ENCODE results near the gene ADCY6. TPM values are rescaled to one million over a fixed set of nuclear protein-coding genes. Genes with fewer than 3 reads are reported as not detected.
A peak's percentile ranks its signal among the peaks of the same experiment; 100 is the strongest.

ADCY6 gene
- total and polyA plus RNA-seq, 7 experiments from 2014 or later, result 0.07 to 0.22 (median 0.08) TPM; not detected in 4

DNA sequence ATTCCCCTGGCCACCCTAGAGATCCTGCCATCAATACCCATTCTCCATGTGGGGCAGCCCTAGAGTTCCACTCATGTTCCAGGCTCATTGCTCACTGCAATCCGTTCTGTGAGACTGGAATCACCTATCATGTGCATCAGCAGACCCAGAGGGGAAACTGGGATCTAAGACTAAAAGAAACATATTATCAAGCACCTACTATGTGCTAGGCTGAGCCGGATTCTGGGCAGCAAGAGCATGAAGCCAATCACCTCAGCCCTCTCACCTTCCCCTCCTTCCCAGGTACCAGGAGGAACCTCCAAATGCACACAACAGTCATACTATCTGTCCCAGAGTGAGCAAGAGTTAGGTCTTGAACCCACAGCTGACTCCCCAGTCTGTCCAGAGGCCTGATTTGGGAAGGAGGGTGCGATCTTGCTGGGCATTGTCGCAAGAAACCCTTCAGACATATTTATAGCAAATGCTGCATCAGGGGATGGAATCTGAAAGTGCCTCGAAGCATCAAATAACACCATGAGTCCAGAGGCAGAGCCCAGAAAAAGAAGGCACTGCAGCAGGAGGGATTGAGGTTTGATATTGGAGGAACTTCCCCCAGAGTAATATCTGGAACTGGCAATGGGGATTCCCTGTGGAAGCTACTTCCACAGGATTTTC lies 22.7 kb upstream of the ADCY6 start:
- CTCF ChIA-PET, result interaction anchor here (0.6 kb wide), 1 partner anchor 76 kb away, joined by 5 read pairs; no protein-coding TSS in a partner anchor
- no peak overlapping the region for H3K27ac ChIP-seq (ENCODE audit: low read depth, low read length)
- Mint-ChIP-seq H3K27me3 (peaks cover 0 to 5% (median 4%) of the 10 kb centered on the region in 5 donors), H3K4me3 (no peak overlapping the region), H3K36me3 (peaks cover 0 to 3% (median 0%) of the 10 kb centered on the region in 5 donors), H3K27ac (peak overlapping the region in 4 of 9 donors; percentile 9 to 71 (median 16)), H3K9me3 (no peaks in the 10 kb centered on the region), H3K4me1 (peaks cover 12 to 21% (median 18%) of the 10 kb centered on the region in 7 donors)
- POLR2A ChIA-PET, result no interaction called here
- no peak for DNase-seq
- peaks cover 4 to 12% of the 10 kb centered on the region in 2 donors for H3K4me1 ChIP-seq (ENCODE audit: control insufficient read depth in 2 of 2, insufficient read depth in 2 of 2, low read length in 2 of 2)
- H3K27me3 ChIP-seq (ENCODE audit: control insufficient read depth in 2 of 2, insufficient read depth in 2 of 2, low read length in 2 of 2), result no peaks in the 10 kb centered on the region
- H3K4me3 ChIP-seq (ENCODE audit: low read length), result no peak overlapping the region
- no peaks in the 10 kb centered on the region for H3K9me3 ChIP-seq (ENCODE audit: control insufficient read depth in 2 of 3, low read length in 3 of 3)
- H3K36me3 ChIP-seq (ENCODE audit: control insufficient read depth in 2 of 3, insufficient read depth in 3 of 3, low read length in 3 of 3), result no peaks in the 10 kb centered on the region
- intact Hi-C loops (cut with micrococcal nuclease), result no loop called here
- ATAC-seq, result no peak

DNA sequence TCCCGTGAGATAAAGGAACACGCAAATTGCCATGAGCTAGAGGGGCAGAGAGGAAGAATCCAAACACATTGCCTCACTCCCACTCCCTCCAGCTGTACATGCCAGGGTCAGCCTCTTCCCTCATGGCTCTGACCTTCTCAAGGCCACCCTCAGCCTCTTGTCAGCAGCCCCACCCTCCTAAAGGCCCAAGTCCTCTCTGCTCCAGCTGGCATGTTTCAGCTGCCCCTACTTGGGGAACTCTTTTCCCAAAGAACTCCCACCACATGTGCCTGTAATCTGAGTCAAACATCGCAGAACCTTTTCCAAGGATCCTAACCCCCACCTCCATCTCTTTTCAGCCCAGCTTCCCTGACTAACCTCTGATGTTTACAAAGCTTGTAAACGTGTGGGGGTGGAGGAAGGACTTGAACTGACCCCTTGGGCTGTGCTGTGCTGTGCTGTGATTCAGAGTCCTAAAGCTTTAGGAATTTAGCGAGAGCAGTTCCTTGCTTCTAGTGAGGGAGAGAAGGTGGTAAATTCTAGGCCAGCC lies 22.1 kb upstream of the ADCY6 start:
- Histone ChIP-seq H3K27ac (ENCODE audit: low read depth, low read length) (no peak overlapping the region), H3K9me3 (ENCODE audit: control insufficient read depth in 2 of 3, low read length in 3 of 3) (no peaks in the 10 kb centered on the region), H3K36me3 (ENCODE audit: control insufficient read depth in 2 of 3, insufficient read depth in 3 of 3, low read length in 3 of 3) (no peaks in the 10 kb centered on the region), H3K4me3 (ENCODE audit: low read length) (no peak overlapping the region), H3K4me1 (ENCODE audit: control insufficient read depth in 2 of 2, insufficient read depth in 2 of 2, low read length in 2 of 2) (peaks cover 3 to 8% of the 10 kb centered on the region in 2 donors), H3K27me3 (ENCODE audit: control insufficient read depth in 2 of 2, insufficient read depth in 2 of 2, low read length in 2 of 2) (no peaks in the 10 kb centered on the region)
- ChIA-PET CTCF (no interaction called here), POLR2A (no interaction called here)
- Mint-ChIP-seq H3K4me3 (no peak overlapping the region), H3K4me1 (peaks cover 6 to 17% (median 14%) of the 10 kb centered on the region in 7 donors), H3K9me3 (no peaks in the 10 kb centered on the region), H3K36me3 (no peaks in the 10 kb centered on the region), H3K27ac (peak overlapping the region in 3 of 9 donors; percentile 9 to 52 (median 22)), H3K27me3 (no peaks in the 10 kb centered on the region)
- intact Hi-C loops (cut with micrococcal nuclease), result no loop called here
- ATAC-seq (no peak), DNase-seq (no peak)

GRCh38 chr12:48807981-48808380 lies 19.1 kb upstream of the ADCY6 start:
- Histone ChIP-seq H3K4me1 (ENCODE audit: control insufficient read depth in 2 of 2, insufficient read depth in 2 of 2, low read length in 2 of 2) (no peaks in the 10 kb centered on the region), H3K9me3 (ENCODE audit: control insufficient read depth in 2 of 3, low read length in 3 of 3) (no peaks in the 10 kb centered on the region), H3K27ac (ENCODE audit: low read depth, low read length) (no peak overlapping the region), H3K4me3 (ENCODE audit: low read length) (no peak overlapping the region), H3K27me3 (ENCODE audit: control insufficient read depth in 2 of 2, insufficient read depth in 2 of 2, low read length in 2 of 2) (no peaks in the 10 kb centered on the region), H3K36me3 (ENCODE audit: control insufficient read depth in 2 of 3, insufficient read depth in 3 of 3, low read length in 3 of 3) (no peaks in the 10 kb centered on the region)
- H3K27ac Mint-ChIP-seq, result no peak overlapping the region
- ATAC-seq, result no peak
- no peaks in the 10 kb centered on the region for H3K9me3 Mint-ChIP-seq
- intact Hi-C loops (cut with micrococcal nuclease), result no loop called here
- no peaks in the 10 kb centered on the region for H3K27me3 Mint-ChIP-seq
- ChIA-PET CTCF (no interaction called here), POLR2A (no interaction called here)
- no peak overlapping the region for H3K4me3 Mint-ChIP-seq
- no peaks in the 10 kb centered on the region for H3K36me3 Mint-ChIP-seq
- no peak for DNase-seq
- H3K4me1 Mint-ChIP-seq, result peaks cover 0 to 16% (median 4%) of the 10 kb centered on the region in 7 donors

GRCh38 chr12:48803675-48804074 lies 14.8 kb upstream of the ADCY6 start:
- peak; percentile 14 for ATAC-seq
- Mint-ChIP-seq H3K27ac (no peak overlapping the region), H3K4me3 (no peak overlapping the region), H3K9me3 (no peaks in the 10 kb centered on the region), H3K27me3 (peaks cover 0 to 3% (median 0%) of the 10 kb centered on the region in 5 donors), H3K4me1 (peaks cover 0 to 12% (median 4%) of the 10 kb centered on the region in 7 donors), H3K36me3 (no peaks in the 10 kb centered on the region)
- H3K4me3 ChIP-seq (ENCODE audit: low read length), result no peak overlapping the region
- H3K9me3 ChIP-seq (ENCODE audit: control insufficient read depth in 2 of 3, low read length in 3 of 3), result no peaks in the 10 kb centered on the region
- H3K4me1 ChIP-seq (ENCODE audit: control insufficient read depth in 2 of 2, insufficient read depth in 2 of 2, low read length in 2 of 2), result no peaks in the 10 kb centered on the region
- ChIA-PET CTCF (no interaction called here), POLR2A (interaction anchor here (0.6 kb wide), 1 partner anchor 57 kb away, joined by 3 read pairs; no protein-coding TSS in a partner anchor)
- H3K27ac ChIP-seq (ENCODE audit: low read depth, low read length), result no peak overlapping the region
- no peaks in the 10 kb centered on the region for H3K36me3 ChIP-seq (ENCODE audit: control insufficient read depth in 2 of 3, insufficient read depth in 3 of 3, low read length in 3 of 3)
- H3K27me3 ChIP-seq (ENCODE audit: control insufficient read depth in 2 of 2, insufficient read depth in 2 of 2, low read length in 2 of 2), result no peaks in the 10 kb centered on the region
- no peak for DNase-seq
- intact Hi-C loops (cut with micrococcal nuclease), result no loop called here

DNA sequence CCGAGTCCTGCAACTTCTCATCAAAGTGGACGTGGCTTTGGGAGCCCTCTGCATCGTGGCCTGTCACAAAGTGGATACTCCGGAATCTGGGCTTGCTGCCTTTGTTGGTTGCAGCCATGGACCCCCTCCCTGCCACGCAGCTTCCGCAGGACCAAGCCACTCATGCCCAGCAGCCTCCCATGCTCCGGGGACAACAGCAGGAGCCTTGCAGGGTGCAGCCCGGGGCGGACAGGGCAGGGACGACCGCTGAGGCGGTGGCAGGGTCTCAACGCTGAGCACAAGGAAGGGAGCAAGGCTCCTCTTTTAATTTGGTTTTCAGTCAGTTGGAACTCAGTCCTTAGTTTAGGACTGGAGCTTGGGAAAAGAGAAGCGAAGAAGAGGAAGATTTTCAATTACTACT lies 12.1 kb upstream of the ADCY6 start:
- Histone ChIP-seq H3K4me1 (ENCODE audit: control insufficient read depth in 2 of 2, insufficient read depth in 2 of 2, low read length in 2 of 2) (no peaks in the 10 kb centered on the region), H3K4me3 (ENCODE audit: low read length) (no peak overlapping the region), H3K36me3 (ENCODE audit: control insufficient read depth in 2 of 3, insufficient read depth in 3 of 3, low read length in 3 of 3) (no peaks in the 10 kb centered on the region), H3K27ac (ENCODE audit: low read depth, low read length) (no peak overlapping the region), H3K27me3 (ENCODE audit: control insufficient read depth in 2 of 2, insufficient read depth in 2 of 2, low read length in 2 of 2) (no peaks in the 10 kb centered on the region), H3K9me3 (ENCODE audit: control insufficient read depth in 2 of 3, low read length in 3 of 3) (no peaks in the 10 kb centered on the region)
- Mint-ChIP-seq H3K9me3 (no peaks in the 10 kb centered on the region), H3K27ac (no peak overlapping the region), H3K36me3 (no peaks in the 10 kb centered on the region), H3K27me3 (peaks cover 0 to 3% (median 0%) of the 10 kb centered on the region in 5 donors), H3K4me1 (peaks cover 0 to 14% (median 4%) of the 10 kb centered on the region in 7 donors), H3K4me3 (no peak overlapping the region)
- ChIA-PET POLR2A (no interaction called here), CTCF (interaction anchor here (0.6 kb wide), 1 partner anchor 377 kb away, joined by 3 read pairs; no protein-coding TSS in a partner anchor)
- DNase-seq (no peak), ATAC-seq (no peak)
- intact Hi-C loops (cut with micrococcal nuclease), result no loop called here

- Mint-ChIP-seq H3K27ac (no peak overlapping the region), H3K9me3 (no peaks in the 10 kb centered on the region), H3K4me1 (peaks cover 0 to 16% (median 7%) of the 10 kb centered on the region in 7 donors), H3K27me3 (peaks cover 0 to 5% (median 0%) of the 10 kb centered on the region in 5 donors), H3K4me3 (no peak overlapping the region), H3K36me3 (no peaks in the 10 kb centered on the region)
- Histone ChIP-seq H3K27ac (ENCODE audit: low read depth, low read length) (no peak overlapping the region), H3K27me3 (ENCODE audit: control insufficient read depth in 2 of 2, insufficient read depth in 2 of 2, low read length in 2 of 2) (no peaks in the 10 kb centered on the region), H3K4me3 (ENCODE audit: low read length) (no peak overlapping the region), H3K9me3 (ENCODE audit: control insufficient read depth in 2 of 3, low read length in 3 of 3) (no peaks in the 10 kb centered on the region), H3K36me3 (ENCODE audit: control insufficient read depth in 2 of 3, insufficient read depth in 3 of 3, low read length in 3 of 3) (no peaks in the 10 kb centered on the region), H3K4me1 (ENCODE audit: control insufficient read depth in 2 of 2, insufficient read depth in 2 of 2, low read length in 2 of 2) (no peaks in the 10 kb centered on the region)
- intact Hi-C loops (cut with micrococcal nuclease), result no loop called here
- DNase-seq, result no peak
- POLR2A ChIA-PET, result no interaction called here
- no peak for ATAC-seq
- CTCF ChIA-PET, result no interaction called here
Observed at GRCh38 chr12:48800457-48800856, 11.6 kb upstream of the ADCY6 start.
